CD4-positive, alpha-beta memory T cell (primary cell): Measurements from ENCODE around the gene ATP2B1. TPM values are rescaled to one million over a fixed set of nuclear protein-coding genes. Genes with fewer than 3 reads are reported as not detected.

Experiments used
- CTCF ChIA-PET: fragments of 350-600 bp; sonication (Branson Sonifier 250); formaldehyde crosslinking; loops from one replicate; lab custom pipeline; 2021; ENCODE audit warnings: inconsistent platforms; ENCODE audit not compliant: partially characterized antibody; lab: Charles Lee
- POLR2A ChIA-PET: fragments of 350-600 bp; sonication (Branson Sonifier 250); formaldehyde crosslinking; loops from one replicate; lab custom pipeline; 2021; ENCODE audit not compliant: partially characterized antibody; lab: Charles Lee
- DNase-seq, 5 donors: peaks; one replicate each; pipeline versions ENCODE4 v3.0.0 to v3.0.0-alpha.2; 2020 to 2022; ENCODE audit warnings: mixed read lengths in 1 of 5
- H3K27ac ChIP-seq: one replicate; pipeline ENCODE4 v1.7.0; 2013; ENCODE audit warnings: low read depth, low read length
- H3K27me3 ChIP-seq: 2 replicates; pipeline ENCODE4 v1.7.0; 2013; ENCODE audit warnings: mild to moderate bottlenecking, low read length, moderate library complexity; ENCODE audit not compliant: insufficient read depth
- H3K36me3 ChIP-seq: 2 replicates; pipeline ENCODE4 v1.7.0; 2013; ENCODE audit warnings: mild to moderate bottlenecking, low read length, moderate library complexity; ENCODE audit not compliant: insufficient read depth
- H3K4me1 ChIP-seq: 2 replicates; pipeline ENCODE4 v1.7.0; 2013; ENCODE audit warnings: mild to moderate bottlenecking, low read length, moderate library complexity; ENCODE audit not compliant: insufficient read depth
- H3K4me3 ChIP-seq, 2 donors: one replicate each; pipeline ENCODE4 v1.7.0; 2013; ENCODE audit warnings: low read length in 2 of 2, mild to moderate bottlenecking in 1 of 2
- H3K9me3 ChIP-seq, 2 donors: one replicate each; pipeline ENCODE4 v1.7.0; 2013; ENCODE audit warnings: low read length in 2 of 2, control low read depth in 1 of 2; ENCODE audit not compliant: control insufficient read depth in 1 of 2
- H3K27ac Mint-ChIP-seq, 7 donors: one replicate each; pipeline ENCODE4 v1.8.0; 2020 to 2021; ENCODE audit warnings: mixed read lengths in 7 of 7, mild to moderate bottlenecking in 6 of 7, inconsistent platforms in 3 of 7, moderate library complexity in 3 of 7
- H3K27me3 Mint-ChIP-seq, 2 donors: one replicate each; pipeline ENCODE4 v1.8.0; 2020 to 2021; ENCODE audit warnings: mixed read lengths in 2 of 2
- H3K36me3 Mint-ChIP-seq, 2 donors: one replicate each; pipeline ENCODE4 v1.8.0; 2020 to 2021; ENCODE audit warnings: mixed read lengths in 2 of 2, inconsistent platforms in 1 of 2, mild to moderate bottlenecking in 1 of 2
- H3K4me1 Mint-ChIP-seq, 4 donors: one replicate each; pipeline ENCODE4 v1.8.0; 2020 to 2021; ENCODE audit warnings: mixed read lengths in 4 of 4, mild to moderate bottlenecking in 1 of 4
- H3K4me3 Mint-ChIP-seq, 8 donors: one replicate each; pipeline ENCODE4 v1.8.0; 2020 to 2021; ENCODE audit warnings: mixed read lengths in 8 of 8, mild to moderate bottlenecking in 7 of 8, moderate library complexity in 6 of 8, inconsistent platforms in 3 of 8
- H3K9me3 Mint-ChIP-seq, 8 donors: one replicate each; pipeline ENCODE4 v1.8.0; 2020 to 2021; ENCODE audit warnings: mixed read lengths in 8 of 8, mild to moderate bottlenecking in 5 of 8, inconsistent platforms in 3 of 8, moderate library complexity in 1 of 8
- intact Hi-C: fragments of 100-400 bp; cut with micrococcal nuclease; formaldehyde crosslinking; loops from one replicate; pipeline ENCODE4 v1.15.1; 2023
- polyA plus RNA-seq, 2 donors: library from polyadenylated mRNA; unstranded; fragments of 300-500 nt; fragmentation: Illumina TruSeq; gene quantifications; one replicate each; pipeline ENCODE4 v1.2.3, GENCODE V29; 2021
- total RNA-seq, 2 experiments: library from RNA; stranded (reverse); gene quantifications; one replicate each; pipeline ENCODE4 v1.2.3, GENCODE V29; 2021

The ATP2B1 gene
- total and polyA plus RNA-seq, 4 experiments from 2014 or later, result 57.3 to 86.0 (median 72.6) TPM

DNA sequence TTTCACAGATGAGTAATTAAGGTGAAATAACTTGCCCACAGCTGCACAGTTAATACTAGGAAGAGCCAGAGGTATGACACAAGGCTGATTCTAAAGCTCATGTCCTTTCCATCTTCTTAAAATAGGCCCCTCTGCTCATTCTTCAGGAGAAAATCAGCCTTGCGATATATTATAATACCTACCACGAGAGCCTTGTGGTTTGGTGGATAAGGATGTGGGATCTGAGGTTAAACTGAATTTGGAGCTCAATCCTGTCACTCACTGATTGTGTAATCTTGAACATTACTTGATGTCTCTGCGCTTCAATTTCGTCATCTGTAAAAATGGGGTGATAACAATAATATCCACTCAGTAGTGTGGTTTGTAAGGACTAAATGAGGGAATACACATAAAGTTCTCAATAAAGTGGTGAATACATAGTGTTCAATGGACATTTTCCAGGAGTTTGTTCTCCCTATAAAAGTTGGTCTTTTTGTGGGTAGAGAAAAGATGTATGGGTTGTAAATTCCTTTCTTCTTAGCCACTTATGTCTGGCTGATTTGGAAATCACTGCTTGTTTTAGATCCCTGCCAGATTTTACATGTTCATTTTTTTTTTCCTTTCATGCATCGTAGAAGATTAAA, 25.1 kb upstream of the ATP2B1 start:
- POLR2A ChIA-PET, result interaction anchor here (0.6 to 1.5 kb wide), 3 partner anchors 23 to 129 kb away, joined by 3 to 8 read pairs (median 3); partner anchors contain the start of gene ATP2B1
- peaks cover 8 to 17% (median 12%) of the 10 kb centered on the region in 4 donors for H3K4me1 Mint-ChIP-seq
- intact Hi-C loops, result no loop called here
- peaks cover 0 to 2% of the 10 kb centered on the region in 2 donors for H3K36me3 Mint-ChIP-seq
- peak overlapping the region in 3 of 7 donors; percentile 1 to 24 (median 6) for H3K27ac Mint-ChIP-seq
- no peak overlapping the region for H3K27ac ChIP-seq
- H3K36me3 ChIP-seq, result no peaks in the 10 kb centered on the region
- peak in 4 of 5 donors; percentile 16 to 44 (median 26) for DNase-seq
- H3K27me3 ChIP-seq, result no peaks in the 10 kb centered on the region
- H3K4me1 ChIP-seq, result peaks cover 9% of the 10 kb centered on the region
- H3K9me3 Mint-ChIP-seq, result peaks cover 0 to 9% (median 6%) of the 10 kb centered on the region in 8 donors
- CTCF ChIA-PET, result no interaction called here
- H3K4me3 ChIP-seq, result no peak overlapping the region
- no peaks in the 10 kb centered on the region for H3K27me3 Mint-ChIP-seq
- peak overlapping the region in 5 of 8 donors; percentile 1 to 54 (median 16) for H3K4me3 Mint-ChIP-seq
- no peaks in the 10 kb centered on the region for H3K9me3 ChIP-seq

GRCh38 chr12:89732522-89732921, 23.9 kb upstream of the ATP2B1 start:
- DNase-seq, result no peak
- no peak overlapping the region for H3K27ac ChIP-seq
- no peaks in the 10 kb centered on the region for H3K27me3 ChIP-seq
- no peaks in the 10 kb centered on the region for H3K27me3 Mint-ChIP-seq
- no peak overlapping the region for H3K4me3 Mint-ChIP-seq
- no peaks in the 10 kb centered on the region for H3K36me3 ChIP-seq
- peaks cover 0 to 1% of the 10 kb centered on the region in 2 donors for H3K36me3 Mint-ChIP-seq
- H3K9me3 Mint-ChIP-seq, result peaks cover 0 to 6% (median 4%) of the 10 kb centered on the region in 8 donors
- H3K4me3 ChIP-seq, result no peak overlapping the region
- ChIA-PET CTCF (no interaction called here), POLR2A (interaction anchor here (1.5 kb wide), 1 partner anchor 22 kb away, joined by 3 read pairs; no protein-coding TSS in a partner anchor)
- intact Hi-C loops, result no loop called here
- H3K4me1 ChIP-seq, result peaks cover 9% of the 10 kb centered on the region
- no peaks in the 10 kb centered on the region for H3K9me3 ChIP-seq
- H3K27ac Mint-ChIP-seq, result no peak overlapping the region
- H3K4me1 Mint-ChIP-seq, result peaks cover 8 to 17% (median 12%) of the 10 kb centered on the region in 4 donors

- H3K36me3 Mint-ChIP-seq, result no peaks in the 10 kb centered on the region
- intact Hi-C loops, result no loop called here
- H3K27ac Mint-ChIP-seq, result peak overlapping the region in 1 of 7 donors; percentile 58
- no peak overlapping the region for H3K4me3 ChIP-seq
- ChIA-PET POLR2A (no interaction called here), CTCF (no interaction called here)
- H3K36me3 ChIP-seq, result no peaks in the 10 kb centered on the region
- H3K27me3 Mint-ChIP-seq, result no peaks in the 10 kb centered on the region
- H3K27me3 ChIP-seq, result no peaks in the 10 kb centered on the region
- peaks cover 0 to 7% (median 4%) of the 10 kb centered on the region in 8 donors for H3K9me3 Mint-ChIP-seq
- H3K4me3 Mint-ChIP-seq, result no peak overlapping the region
- DNase-seq, result no peak
- H3K4me1 Mint-ChIP-seq, result peaks cover 8 to 17% (median 12%) of the 10 kb centered on the region in 4 donors
- H3K4me1 ChIP-seq, result peaks cover 9% of the 10 kb centered on the region
- H3K27ac ChIP-seq, result no peak overlapping the region
- H3K9me3 ChIP-seq, result no peaks in the 10 kb centered on the region
Observed at GRCh38 chr12:89731614-89732013, 23.0 kb upstream of the ATP2B1 start.

- DNase-seq, result no peak
- intact Hi-C loops, result no loop called here
- no peak overlapping the region for H3K4me3 Mint-ChIP-seq
- Histone ChIP-seq H3K4me1 (peaks cover 9% of the 10 kb centered on the region), H3K27me3 (no peaks in the 10 kb centered on the region), H3K27ac (no peak overlapping the region), H3K4me3 (no peak overlapping the region), H3K36me3 (no peaks in the 10 kb centered on the region), H3K9me3 (no peaks in the 10 kb centered on the region)
- H3K36me3 Mint-ChIP-seq, result no peaks in the 10 kb centered on the region
- peaks cover 8 to 14% (median 11%) of the 10 kb centered on the region in 4 donors for H3K4me1 Mint-ChIP-seq
- H3K9me3 Mint-ChIP-seq, result peaks cover 0 to 13% (median 4%) of the 10 kb centered on the region in 8 donors
- ChIA-PET CTCF (no interaction called here), POLR2A (no interaction called here)
- H3K27me3 Mint-ChIP-seq, result no peaks in the 10 kb centered on the region
- H3K27ac Mint-ChIP-seq, result peak overlapping the region in 2 of 7 donors; percentile 13 to 42
Observed at GRCh38 chr12:89731089-89731488, 22.5 kb upstream of the ATP2B1 start.

- no peaks in the 10 kb centered on the region for H3K27me3 Mint-ChIP-seq
- H3K36me3 ChIP-seq, result no peaks in the 10 kb centered on the region
- DNase-seq, result no peak
- no peaks in the 10 kb centered on the region for H3K36me3 Mint-ChIP-seq
- H3K4me1 Mint-ChIP-seq, result peaks cover 8 to 14% (median 9%) of the 10 kb centered on the region in 4 donors
- ChIA-PET CTCF (no interaction called here), POLR2A (no interaction called here)
- H3K4me3 ChIP-seq, result no peak overlapping the region
- H3K9me3 ChIP-seq, result no peaks in the 10 kb centered on the region
- H3K9me3 Mint-ChIP-seq, result peaks cover 0 to 13% (median 3%) of the 10 kb centered on the region in 8 donors
- H3K27me3 ChIP-seq, result no peaks in the 10 kb centered on the region
- no peak overlapping the region for H3K4me3 Mint-ChIP-seq
- H3K4me1 ChIP-seq, result peaks cover 9% of the 10 kb centered on the region
- intact Hi-C loops, result no loop called here
- H3K27ac ChIP-seq, result no peak overlapping the region
- H3K27ac Mint-ChIP-seq, result no peak overlapping the region
Observed at GRCh38 chr12:89729946-89730459, 21.4 kb upstream of the ATP2B1 start.

DNA sequence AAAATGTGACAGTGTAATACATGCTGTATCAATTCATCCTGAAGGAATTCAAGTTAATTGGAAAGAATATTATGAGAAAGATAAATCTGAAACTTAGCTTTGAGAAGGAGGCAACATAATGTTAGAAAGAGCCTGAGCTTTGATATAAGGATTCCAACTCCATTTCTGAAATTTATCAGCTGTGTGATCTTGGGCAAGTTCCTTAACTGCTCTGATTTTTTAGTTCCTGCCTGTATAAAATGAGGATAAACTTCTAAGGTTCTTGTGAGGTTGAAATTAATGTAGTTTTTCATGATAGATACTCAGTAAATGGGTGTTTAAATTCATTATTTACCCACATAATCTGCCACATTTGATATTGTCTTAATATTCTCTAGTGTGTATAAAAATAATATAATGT, 14.6 kb upstream of the ATP2B1 start:
- CTCF ChIA-PET, result no interaction called here
- Mint-ChIP-seq H3K4me1 (peaks cover 0 to 2% (median 0%) of the 10 kb centered on the region in 4 donors), H3K36me3 (no peaks in the 10 kb centered on the region), H3K4me3 (no peak overlapping the region), H3K27me3 (peaks cover 0 to 2% of the 10 kb centered on the region in 2 donors), H3K9me3 (peaks cover 0 to 9% (median 0%) of the 10 kb centered on the region in 8 donors), H3K27ac (no peak overlapping the region)
- Histone ChIP-seq H3K4me3 (no peak overlapping the region), H3K4me1 (no peaks in the 10 kb centered on the region), H3K27ac (no peak overlapping the region), H3K27me3 (no peaks in the 10 kb centered on the region), H3K36me3 (no peaks in the 10 kb centered on the region), H3K9me3 (no peaks in the 10 kb centered on the region)
- no peak for DNase-seq
- intact Hi-C loops, result no loop called here
- POLR2A ChIA-PET, result no interaction called here

GRCh38 chr12:89721291-89721987, 12.8 kb upstream of the ATP2B1 start:
- H3K27ac Mint-ChIP-seq, result peak overlapping the region in 2 of 7 donors; percentile 43 to 73
- no peak overlapping the region for H3K4me3 Mint-ChIP-seq
- intact Hi-C loops, result no loop called here
- DNase-seq, result no peak
- Histone ChIP-seq H3K27me3 (no peaks in the 10 kb centered on the region), H3K27ac (no peak overlapping the region), H3K4me3 (no peak overlapping the region), H3K36me3 (no peaks in the 10 kb centered on the region), H3K4me1 (no peaks in the 10 kb centered on the region), H3K9me3 (no peaks in the 10 kb centered on the region)
- peaks cover 0 to 2% (median 0%) of the 10 kb centered on the region in 4 donors for H3K4me1 Mint-ChIP-seq
- peaks cover 0 to 8% (median 3%) of the 10 kb centered on the region in 8 donors for H3K9me3 Mint-ChIP-seq
- POLR2A ChIA-PET, result interaction anchor here (1.2 kb wide), 1 partner anchor 12 kb away, joined by 4 read pairs; no protein-coding TSS in a partner anchor
- CTCF ChIA-PET, result no interaction called here
- peaks cover 0 to 3% of the 10 kb centered on the region in 2 donors for H3K27me3 Mint-ChIP-seq
- no peaks in the 10 kb centered on the region for H3K36me3 Mint-ChIP-seq
